Measurements from ENCODE around the gene MAEA.

MAEA gene

DNA sequence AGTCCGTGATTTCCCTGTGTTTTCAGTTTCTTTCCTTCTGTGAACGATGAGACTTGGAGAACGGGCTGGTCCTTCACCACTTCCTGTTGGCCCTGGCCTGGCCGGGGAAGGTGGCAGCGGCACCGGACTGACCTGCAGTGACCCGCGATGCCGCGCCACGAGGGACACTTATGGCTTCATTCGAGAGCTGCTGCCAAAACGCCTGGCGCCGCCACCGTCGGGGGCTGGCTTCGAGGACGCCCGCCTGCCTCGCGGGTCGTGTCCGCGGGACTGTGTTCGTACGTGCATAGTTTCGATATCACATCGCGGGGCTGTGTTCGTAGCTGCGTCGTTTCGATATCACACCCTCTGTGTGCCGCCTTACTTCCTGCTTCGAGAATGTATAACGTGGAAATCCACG is 49.8 kb downstream of the MAEA start (continued):
- TF ChIP-seq PATZ1 (CRISPR knock-in tag; IDR thresholded peaks at IDR 0.05; ENCODE audit: borderline replicate concordance) (no peak), GLIS3 (CRISPR knock-in tag; IDR thresholded peaks at IDR 0.05) (no peak), ESRRG (CRISPR knock-in tag; IDR thresholded peaks at IDR 0.05) (no peak), ZC3H10 (CRISPR knock-in tag; IDR thresholded peaks at IDR 0.05) (no peak), OSR1 (CRISPR knock-in tag; IDR thresholded peaks at IDR 0.05) (no peak), ZFP3 (CRISPR knock-in tag; IDR thresholded peaks at IDR 0.05) (no peak), ZNF8 (CRISPR knock-in tag; IDR thresholded peaks at IDR 0.05) (no peak), SNAI2 (CRISPR knock-in tag; IDR thresholded peaks at IDR 0.05) (no peak)

DNA sequence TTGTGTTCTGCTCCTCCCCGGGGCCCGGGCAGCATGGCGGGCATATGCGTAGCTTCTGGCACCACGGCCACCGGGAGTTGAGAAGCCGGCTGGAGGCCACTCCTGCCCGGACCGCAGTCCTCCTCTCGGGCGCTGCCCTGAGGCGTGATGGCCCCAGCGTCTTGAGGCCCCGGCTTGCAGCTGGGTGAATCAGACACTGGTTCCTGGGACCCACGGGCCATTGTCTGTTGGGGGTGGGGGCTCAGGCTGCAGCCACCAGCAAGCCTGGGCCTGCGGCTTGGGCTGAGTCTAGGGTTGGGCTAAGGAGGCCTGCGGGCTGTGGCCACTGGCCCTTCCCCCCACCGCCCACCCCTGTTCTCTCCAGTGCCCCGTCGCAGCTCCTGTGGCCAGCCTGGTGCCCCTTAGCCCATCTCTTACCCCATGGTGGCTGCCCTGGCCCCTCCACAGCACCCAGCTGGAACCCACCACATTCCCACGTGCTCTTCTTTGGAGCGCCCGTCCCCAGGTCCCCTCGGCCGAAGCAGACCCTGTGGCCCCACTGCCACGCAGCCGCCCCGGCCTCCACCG is 50.6 kb downstream of the MAEA start:
- no peak for TF ChIP-seq ZFP30 (CRISPR knock-in tag; IDR thresholded peaks at IDR 0.05)
- TF ChIP-seq ESRRG (CRISPR knock-in tag; IDR thresholded peaks at IDR 0.05) = no peak
- TF ChIP-seq TOX (CRISPR knock-in tag; IDR thresholded peaks at IDR 0.05; ENCODE audit: borderline replicate concordance) = no peak
- TF ChIP-seq, protein P1, sequence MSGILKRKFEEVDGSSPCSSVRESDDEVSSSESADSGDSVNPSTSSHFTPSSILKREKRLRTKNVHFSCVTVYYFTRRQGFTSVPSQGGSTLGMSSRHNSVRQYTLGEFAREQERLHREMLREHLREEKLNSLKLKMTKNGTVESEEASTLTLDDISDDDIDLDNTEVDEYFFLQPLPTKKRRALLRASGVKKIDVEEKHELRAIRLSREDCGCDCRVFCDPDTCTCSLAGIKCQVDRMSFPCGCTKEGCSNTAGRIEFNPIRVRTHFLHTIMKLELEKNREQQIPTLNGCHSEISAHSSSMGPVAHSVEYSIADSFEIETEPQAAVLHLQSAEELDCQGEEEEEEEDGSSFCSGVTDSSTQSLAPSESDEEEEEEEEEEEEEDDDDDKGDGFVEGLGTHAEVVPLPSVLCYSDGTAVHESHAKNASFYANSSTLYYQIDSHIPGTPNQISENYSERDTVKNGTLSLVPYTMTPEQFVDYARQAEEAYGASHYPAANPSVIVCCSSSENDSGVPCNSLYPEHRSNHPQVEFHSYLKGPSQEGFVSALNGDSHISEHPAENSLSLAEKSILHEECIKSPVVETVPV (CRISPR knock-in tag; IDR thresholded peaks at IDR 0.05) = no peak
- no peak for TF ChIP-seq ZC3H10 (CRISPR knock-in tag; IDR thresholded peaks at IDR 0.05)
- no peak for TF ChIP-seq PPARA (CRISPR knock-in tag; IDR thresholded peaks at IDR 0.05; ENCODE audit: borderline replicate concordance)
- TF ChIP-seq ZFP3 (CRISPR knock-in tag; IDR thresholded peaks at IDR 0.05) = no peak
- no peak for TF ChIP-seq BACH2 (CRISPR knock-in tag; IDR thresholded peaks at IDR 0.05; ENCODE audit: borderline replicate concordance)
- TF ChIP-seq SNAI2 (CRISPR knock-in tag; IDR thresholded peaks at IDR 0.05) = no peak
- TF ChIP-seq, protein P2, sequence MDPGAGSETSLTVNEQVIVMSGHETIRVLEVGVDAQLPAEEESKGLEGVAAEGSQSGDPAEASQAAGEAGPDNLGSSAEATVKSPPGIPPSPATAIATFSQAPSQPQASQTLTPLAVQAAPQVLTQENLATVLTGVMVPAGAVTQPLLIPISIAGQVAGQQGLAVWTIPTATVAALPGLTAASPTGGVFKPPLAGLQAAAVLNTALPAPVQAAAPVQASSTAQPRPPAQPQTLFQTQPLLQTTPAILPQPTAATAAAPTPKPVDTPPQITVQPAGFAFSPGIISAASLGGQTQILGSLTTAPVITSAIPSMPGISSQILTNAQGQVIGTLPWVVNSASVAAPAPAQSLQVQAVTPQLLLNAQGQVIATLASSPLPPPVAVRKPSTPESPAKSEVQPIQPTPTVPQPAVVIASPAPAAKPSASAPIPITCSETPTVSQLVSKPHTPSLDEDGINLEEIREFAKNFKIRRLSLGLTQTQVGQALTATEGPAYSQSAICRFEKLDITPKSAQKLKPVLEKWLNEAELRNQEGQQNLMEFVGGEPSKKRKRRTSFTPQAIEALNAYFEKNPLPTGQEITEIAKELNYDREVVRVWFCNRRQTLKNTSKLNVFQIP (CRISPR knock-in tag; IDR thresholded peaks at IDR 0.05; ENCODE audit: borderline replicate concordance, low read depth) = no peak
- no peak for TF ChIP-seq ISL1 (CRISPR knock-in tag; IDR thresholded peaks at IDR 0.05)
- TF ChIP-seq RARB (CRISPR knock-in tag; IDR thresholded peaks at IDR 0.05) = no peak
- TF ChIP-seq, protein P3, sequence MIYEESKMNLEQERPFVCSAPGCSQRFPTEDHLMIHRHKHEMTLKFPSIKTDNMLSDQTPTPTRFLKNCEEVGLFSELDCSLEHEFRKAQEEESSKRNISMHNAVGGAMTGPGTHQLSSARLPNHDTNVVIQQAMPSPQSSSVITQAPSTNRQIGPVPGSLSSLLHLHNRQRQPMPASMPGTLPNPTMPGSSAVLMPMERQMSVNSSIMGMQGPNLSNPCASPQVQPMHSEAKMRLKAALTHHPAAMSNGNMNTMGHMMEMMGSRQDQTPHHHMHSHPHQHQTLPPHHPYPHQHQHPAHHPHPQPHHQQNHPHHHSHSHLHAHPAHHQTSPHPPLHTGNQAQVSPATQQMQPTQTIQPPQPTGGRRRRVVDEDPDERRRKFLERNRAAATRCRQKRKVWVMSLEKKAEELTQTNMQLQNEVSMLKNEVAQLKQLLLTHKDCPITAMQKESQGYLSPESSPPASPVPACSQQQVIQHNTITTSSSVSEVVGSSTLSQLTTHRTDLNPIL (CRISPR knock-in tag; IDR thresholded peaks at IDR 0.05; ENCODE audit: low read depth) = no peak
- no peak for TF ChIP-seq CSDC2 (CRISPR knock-in tag; IDR thresholded peaks at IDR 0.05)
- no peak for TF ChIP-seq OSR1 (CRISPR knock-in tag; IDR thresholded peaks at IDR 0.05)
- no peak for TF ChIP-seq ZNF565 (CRISPR knock-in tag; conservative IDR thresholded peaks at IDR 0.05; ENCODE audit: low read depth)
- no peak for TF ChIP-seq ZNF70 (CRISPR knock-in tag; IDR thresholded peaks at IDR 0.05)
- no peak for ATAC-seq

- no peak for TF ChIP-seq TOX (CRISPR knock-in tag; IDR thresholded peaks at IDR 0.05; ENCODE audit: borderline replicate concordance)
- no peak for TF ChIP-seq CSDC2 (CRISPR knock-in tag; IDR thresholded peaks at IDR 0.05)
- TF ChIP-seq RARB (CRISPR knock-in tag; IDR thresholded peaks at IDR 0.05) = no peak
- no peak for TF ChIP-seq TSHZ2 (CRISPR knock-in tag; IDR thresholded peaks at IDR 0.05)
- TF ChIP-seq ISL1 (CRISPR knock-in tag; IDR thresholded peaks at IDR 0.05) = no peak
- TF ChIP-seq, protein P1 (CRISPR knock-in tag; IDR thresholded peaks at IDR 0.05) = no peak
- ATAC-seq = no peak
These were observed 51.2 kb downstream of the MAEA start for GRCh38 chr4:1340861-1341260.

Measured in SK-N-SH treated with all-trans-retinoic acid at 6 μM for 48 hours (cell line).